Sigmoid colon (tissue), 4 donors: ENCODE measurements around the gene PER3.

Experiments
- POLR2AphosphoS5 ChIP-seq, 4 donors: sonication (generic); formaldehyde crosslinking; IDR thresholded peaks; one replicate each; pipeline ENCODE4 v1.6.1; 2017; ENCODE audit warnings: antibody characterized with exemption in 4 of 4
- TF ChIP-seq, protein P1 (sequence below), 4 experiments: fragments of 450-650 bp in 3 of 4; fragments of 200-600 bp in 1 of 4; IDR thresholded peaks; one replicate each; pipeline ENCODE4 v1.5.1; 2016 to 2019; ENCODE audit warnings: antibody characterized with exemption in 4 of 4, mild to moderate bottlenecking in 3 of 4, moderate library complexity in 2 of 4

DNA sequence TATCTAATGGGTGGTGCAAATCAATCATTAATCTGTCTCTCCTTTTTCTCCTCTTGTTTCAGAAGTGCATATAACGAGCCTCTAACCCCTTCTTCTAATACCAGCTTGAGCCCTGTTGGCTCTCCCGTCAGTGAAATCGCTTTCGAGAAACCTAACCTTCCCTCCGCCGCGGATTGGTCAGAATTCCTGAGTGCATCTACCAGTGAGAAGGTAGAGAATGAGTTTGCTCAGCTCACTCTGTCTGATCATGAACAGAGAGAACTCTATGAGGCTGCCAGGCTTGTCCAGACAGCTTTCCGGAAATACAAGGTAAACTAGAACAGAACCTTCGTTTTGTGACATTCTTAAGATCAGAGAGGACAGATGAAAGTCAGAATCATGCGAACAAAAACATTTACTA, 38.3 kb upstream of the PER3 start:
- TF ChIP-seq POLR2AphosphoS5 (IDR thresholded peaks at IDR 0.05), result no peak
- TF ChIP-seq, protein P1, sequence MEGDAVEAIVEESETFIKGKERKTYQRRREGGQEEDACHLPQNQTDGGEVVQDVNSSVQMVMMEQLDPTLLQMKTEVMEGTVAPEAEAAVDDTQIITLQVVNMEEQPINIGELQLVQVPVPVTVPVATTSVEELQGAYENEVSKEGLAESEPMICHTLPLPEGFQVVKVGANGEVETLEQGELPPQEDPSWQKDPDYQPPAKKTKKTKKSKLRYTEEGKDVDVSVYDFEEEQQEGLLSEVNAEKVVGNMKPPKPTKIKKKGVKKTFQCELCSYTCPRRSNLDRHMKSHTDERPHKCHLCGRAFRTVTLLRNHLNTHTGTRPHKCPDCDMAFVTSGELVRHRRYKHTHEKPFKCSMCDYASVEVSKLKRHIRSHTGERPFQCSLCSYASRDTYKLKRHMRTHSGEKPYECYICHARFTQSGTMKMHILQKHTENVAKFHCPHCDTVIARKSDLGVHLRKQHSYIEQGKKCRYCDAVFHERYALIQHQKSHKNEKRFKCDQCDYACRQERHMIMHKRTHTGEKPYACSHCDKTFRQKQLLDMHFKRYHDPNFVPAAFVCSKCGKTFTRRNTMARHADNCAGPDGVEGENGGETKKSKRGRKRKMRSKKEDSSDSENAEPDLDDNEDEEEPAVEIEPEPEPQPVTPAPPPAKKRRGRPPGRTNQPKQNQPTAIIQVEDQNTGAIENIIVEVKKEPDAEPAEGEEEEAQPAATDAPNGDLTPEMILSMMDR (IDR thresholded peaks at IDR 0.05), result no peak
